HL-60 (cell line): Measurements from ENCODE around the gene SGSM1.

Experiments used
- DNase-seq, 2 experiments: peaks; one replicate each; pipeline ENCODE4 v3.0.0-alpha.2; 2010 to 2020; ENCODE audit warnings: low read depth in 1 of 2, low spot score in 1 of 2
- H3K27ac ChIP-seq: fragments of 250-450 bp; sonication (Bioruptor Pico); replicated peaks from 2 replicates; pipeline ENCODE4 v1.5.1; 2020; ENCODE audit warnings: mild to moderate bottlenecking, moderate library complexity
- H3K27me3 ChIP-seq: fragments of 250-450 bp; sonication (Bioruptor Pico); 2 replicates; pipeline ENCODE4 v1.5.1; 2021; ENCODE audit warnings: mild to moderate bottlenecking, moderate library complexity; ENCODE audit not compliant: insufficient read depth, poor library complexity, severe bottlenecking
- H3K4me3 ChIP-seq: replicated peaks from 2 replicates; pipeline ENCODE4 v1.5.1; 2011; ENCODE audit warnings: mild to moderate bottlenecking, control low read depth, low read length; ENCODE audit not compliant: insufficient read depth
- CTCF ChIP-seq: IDR thresholded peaks from one replicate; pipeline ENCODE4 v1.5.1; 2011; ENCODE audit warnings: low read length, control low read depth, inconsistent platforms; ENCODE audit not compliant: insufficient read depth
- GABPA ChIP-seq: IDR thresholded peaks from 2 replicates; pipeline ENCODE4 v1.6.1; 2012; ENCODE audit warnings: low read depth
- POLR2AphosphoS5 ChIP-seq: IDR thresholded peaks from 2 replicates; pipeline ENCODE4 v1.6.1; 2012; ENCODE audit warnings: low read depth
- REST ChIP-seq: IDR thresholded peaks from 2 replicates; pipeline ENCODE4 v1.6.1; 2012; ENCODE audit warnings: low read depth; ENCODE audit not compliant: insufficient replicate concordance
- SPI1 ChIP-seq: IDR thresholded peaks from 2 replicates; pipeline ENCODE4 v1.6.1; 2012; ENCODE audit warnings: low read depth, mild to moderate bottlenecking, borderline replicate concordance

The SGSM1 gene

GRCh38 chr22:24807284-24807950, 1.4 kb downstream of the SGSM1 start:
- no peak overlapping the region for H3K27ac ChIP-seq
- TF ChIP-seq GABPA (no peak), REST (no peak), POLR2AphosphoS5 (no peak), SPI1 (no peak), CTCF (no peak)
- H3K27me3 ChIP-seq, result peaks cover 3% of the 10 kb centered on the region
- no peak for DNase-seq
- no peak overlapping the region for H3K4me3 ChIP-seq

- no peak overlapping the region for H3K4me3 ChIP-seq
- DNase-seq, result no peak
- no peak for TF ChIP-seq REST
- TF ChIP-seq CTCF, result no peak
- no peak for TF ChIP-seq GABPA
- TF ChIP-seq SPI1, result no peak
- TF ChIP-seq POLR2AphosphoS5, result no peak
- H3K27ac ChIP-seq, result no peak overlapping the region
- H3K27me3 ChIP-seq, result peaks cover 3% of the 10 kb centered on the region
Observed at GRCh38 chr22:24809331-24809730, 3.3 kb downstream of the SGSM1 start.

- H3K27me3 ChIP-seq, result peaks cover 3% of the 10 kb centered on the region
- no peak overlapping the region for H3K27ac ChIP-seq
- TF ChIP-seq GABPA, result no peak
- TF ChIP-seq POLR2AphosphoS5, result no peak
- no peak for TF ChIP-seq CTCF
- no peak for TF ChIP-seq REST
- DNase-seq, result no peak
- H3K4me3 ChIP-seq, result no peak overlapping the region
Observed at GRCh38 chr22:24810043-24810749, 4.2 kb downstream of the SGSM1 start.
